ENCODE measurements around the gene AGTR2.
"Not testable (repeated sequence)": the region's sequence is repeated elsewhere in the genome, so short reads cannot be mapped to it uniquely, and the experiment has no call there.

Gene AGTR2

DNA sequence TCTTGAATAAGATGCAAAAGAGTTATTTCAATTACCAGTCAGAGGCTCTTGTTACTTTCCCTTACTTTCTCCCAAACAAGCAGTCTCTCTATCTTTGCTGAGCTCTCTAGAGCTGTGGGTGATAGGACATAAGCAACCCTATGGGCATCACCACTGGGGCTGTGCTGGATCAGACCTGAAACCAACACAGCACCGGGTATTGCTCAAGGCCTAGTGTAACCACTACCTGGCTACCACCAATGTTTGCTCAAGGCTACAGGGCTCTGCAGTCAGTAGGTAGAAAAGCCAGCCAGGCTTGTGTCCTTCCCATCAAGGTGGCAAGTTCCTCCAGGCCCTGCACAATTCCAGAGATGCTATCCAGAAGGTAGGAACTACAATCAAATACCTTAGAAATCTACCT, 35.3 kb upstream of the AGTR2 start (continued):
- TF ChIP-seq ZNF510 (tag by site-specific recombination; IDR thresholded peaks at IDR 0.05; ENCODE audit: insufficient replicate concordance) (no peak), ZNF76 (tag by site-specific recombination; IDR thresholded peaks at IDR 0.05; ENCODE audit: borderline replicate concordance, low read depth) (no peak), KLF7 (tag by site-specific recombination; IDR thresholded peaks at IDR 0.05; ENCODE audit: borderline replicate concordance) (no peak)

- H3K4me1 ChIP-seq (ENCODE audit: control insufficient read depth, insufficient read depth, low read length); H3K9me3 ChIP-seq (ENCODE audit: control insufficient read depth, insufficient read depth, low read depth, low read length); H3K36me3 ChIP-seq (ENCODE audit: control insufficient read depth in 2 of 2, insufficient read depth in 1 of 2, low read length in 2 of 2); H3K27ac ChIP-seq (ENCODE audit: extremely low read depth, low read depth, low read length); H3K4me3 ChIP-seq (ENCODE audit: low read depth, low read length); POLR2A ChIA-PET: not testable (repeated sequence)
- TF ChIP-seq ZNF585B (tag by site-specific recombination; IDR thresholded peaks at IDR 0.05) = peak; percentile 55
- CTCF ChIA-PET = interaction anchor here (0.6 kb wide), 1 partner anchor 92 kb away, joined by 3 read pairs; no protein-coding TSS in a partner anchor
These were observed 29.3 kb upstream of the AGTR2 start for GRCh38 chrX:116141270-116141669.

DNA sequence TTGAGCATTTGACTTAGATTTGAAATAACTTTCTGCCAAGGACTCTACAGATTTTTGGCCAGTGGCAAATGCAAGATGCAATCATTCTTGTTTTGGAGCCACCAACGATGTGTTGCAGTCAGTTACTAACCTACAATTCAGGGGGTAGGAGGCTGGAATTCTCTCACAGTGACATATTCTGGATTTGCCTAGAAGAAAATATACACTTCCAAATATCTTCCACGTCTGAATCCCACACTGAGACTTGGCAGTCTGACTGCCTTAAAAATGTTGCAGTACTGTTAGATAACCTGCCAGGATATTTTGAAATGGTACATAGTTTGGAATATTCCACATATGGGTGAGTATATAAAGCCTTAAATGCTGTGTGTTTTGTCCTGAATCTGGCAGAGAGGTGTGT, 27.6 kb upstream of the AGTR2 start:
- ChIA-PET CTCF (no interaction called here), POLR2A (no interaction called here)
- H3K9me3 ChIP-seq (ENCODE audit: control insufficient read depth, insufficient read depth, low read depth, low read length) = no peaks in the 10 kb centered on the region
- no peak overlapping the region for H3K4me3 ChIP-seq (ENCODE audit: low read depth, low read length)
- no peak for TF ChIP-seq ZNF600 (tag by site-specific recombination; IDR thresholded peaks at IDR 0.05)
- no peak for TF ChIP-seq ZNF645 (tag by site-specific recombination; IDR thresholded peaks at IDR 0.05)
- no peak for TF ChIP-seq ZNF10 (tag by site-specific recombination; IDR thresholded peaks at IDR 0.05)
- no peak for TF ChIP-seq ZNF239 (tag by site-specific recombination; IDR thresholded peaks at IDR 0.05)
- TF ChIP-seq KLF7 (tag by site-specific recombination; IDR thresholded peaks at IDR 0.05; ENCODE audit: borderline replicate concordance) = no peak
- TF ChIP-seq ZNF792 (tag by site-specific recombination; IDR thresholded peaks at IDR 0.05) = no peak
- TF ChIP-seq, protein P1, sequence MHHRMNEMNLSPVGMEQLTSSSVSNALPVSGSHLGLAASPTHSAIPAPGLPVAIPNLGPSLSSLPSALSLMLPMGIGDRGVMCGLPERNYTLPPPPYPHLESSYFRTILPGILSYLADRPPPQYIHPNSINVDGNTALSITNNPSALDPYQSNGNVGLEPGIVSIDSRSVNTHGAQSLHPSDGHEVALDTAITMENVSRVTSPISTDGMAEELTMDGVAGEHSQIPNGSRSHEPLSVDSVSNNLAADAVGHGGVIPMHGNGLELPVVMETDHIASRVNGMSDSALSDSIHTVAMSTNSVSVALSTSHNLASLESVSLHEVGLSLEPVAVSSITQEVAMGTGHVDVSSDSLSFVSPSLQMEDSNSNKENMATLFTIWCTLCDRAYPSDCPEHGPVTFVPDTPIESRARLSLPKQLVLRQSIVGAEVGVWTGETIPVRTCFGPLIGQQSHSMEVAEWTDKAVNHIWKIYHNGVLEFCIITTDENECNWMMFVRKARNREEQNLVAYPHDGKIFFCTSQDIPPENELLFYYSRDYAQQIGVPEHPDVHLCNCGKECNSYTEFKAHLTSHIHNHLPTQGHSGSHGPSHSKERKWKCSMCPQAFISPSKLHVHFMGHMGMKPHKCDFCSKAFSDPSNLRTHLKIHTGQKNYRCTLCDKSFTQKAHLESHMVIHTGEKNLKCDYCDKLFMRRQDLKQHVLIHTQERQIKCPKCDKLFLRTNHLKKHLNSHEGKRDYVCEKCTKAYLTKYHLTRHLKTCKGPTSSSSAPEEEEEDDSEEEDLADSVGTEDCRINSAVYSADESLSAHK (tag by site-specific recombination; IDR thresholded peaks at IDR 0.05) = no peak
- TF ChIP-seq PBX3 (CRISPR knock-in tag; IDR thresholded peaks at IDR 0.05) = no peak
- no peaks in the 10 kb centered on the region for H3K36me3 ChIP-seq (ENCODE audit: control insufficient read depth in 2 of 2, insufficient read depth in 1 of 2, low read length in 2 of 2)
- H3K27ac ChIP-seq (ENCODE audit: extremely low read depth, low read depth, low read length) = no peak overlapping the region
- no peaks in the 10 kb centered on the region for H3K4me1 ChIP-seq (ENCODE audit: control insufficient read depth, insufficient read depth, low read length)

- CTCF ChIA-PET = no interaction called here
- POLR2A ChIA-PET = no interaction called here
- Histone ChIP-seq H3K4me3 (ENCODE audit: low read depth, low read length) (no peak overlapping the region), H3K9me3 (ENCODE audit: control insufficient read depth, insufficient read depth, low read depth, low read length) (no peaks in the 10 kb centered on the region), H3K27ac (ENCODE audit: extremely low read depth, low read depth, low read length) (no peak overlapping the region), H3K4me1 (ENCODE audit: control insufficient read depth, insufficient read depth, low read length) (no peaks in the 10 kb centered on the region; the same call in 1 of the 2 replicates), H3K36me3 (ENCODE audit: control insufficient read depth in 2 of 2, insufficient read depth in 1 of 2, low read length in 2 of 2) (no peaks in the 10 kb centered on the region)
- no peak for TF ChIP-seq ZNF140 (tag by site-specific recombination; IDR thresholded peaks at IDR 0.05)
- TF ChIP-seq ZFP69B (tag by site-specific recombination; IDR thresholded peaks at IDR 0.05) = no peak
- no peak for TF ChIP-seq SP3 (tag by site-specific recombination; IDR thresholded peaks at IDR 0.05)
- no peak for TF ChIP-seq ZNF174 (tag by site-specific recombination; IDR thresholded peaks at IDR 0.05)
- no peak for TF ChIP-seq ZNF223 (tag by site-specific recombination; IDR thresholded peaks at IDR 0.05)
- no peak for TF ChIP-seq ZNF501 (tag by site-specific recombination; IDR thresholded peaks at IDR 0.05)
- TF ChIP-seq YY2 (tag by site-specific recombination; IDR thresholded peaks at IDR 0.05) = no peak
- no peak for TF ChIP-seq BCL11A (tag by site-specific recombination; IDR thresholded peaks at IDR 0.05; ENCODE audit: low read depth)
- TF ChIP-seq ZNF777 (tag by site-specific recombination; IDR thresholded peaks at IDR 0.05; ENCODE audit: borderline replicate concordance) = no peak
- no peak for TF ChIP-seq PRDM2 (tag by site-specific recombination; IDR thresholded peaks at IDR 0.05; ENCODE audit: borderline replicate concordance)
These were observed 2.4 kb downstream of the AGTR2 start for GRCh38 chrX:116172976-116173375.
